Neutrophil (primary cell): ENCODE measurements around the gene GNAS-AS1.

Experiments
- H3K27ac ChIP-seq: fragments of 200-600 bp; sonication (generic); 2 replicates; pipeline ENCODE4 v1.5.1; 2016; ENCODE audit warnings: mild to moderate bottlenecking, moderate library complexity
- H3K27me3 ChIP-seq: fragments of 200-600 bp; sonication (generic); 2 replicates; pipeline ENCODE4 v1.6.0; 2016; ENCODE audit warnings: mild to moderate bottlenecking
- H3K36me3 ChIP-seq: fragments of 200-600 bp; sonication (generic); 2 replicates; pipeline ENCODE4 v1.5.1; 2017
- H3K4me1 ChIP-seq, 2 experiments: fragments of 200-600 bp in 1 of 2; sonication (generic) in 1 of 2; 1 replicate in 1 of 2; 2 replicates in 1 of 2; pipeline versions ENCODE4 v1.5.1 to v1.6.1; 2013 to 2016; ENCODE audit warnings: low read depth in 1 of 2, low read length in 1 of 2, mild to moderate bottlenecking in 1 of 2, moderate library complexity in 1 of 2; ENCODE audit not compliant: control insufficient read depth in 1 of 2, insufficient read depth in 1 of 2
- H3K4me3 ChIP-seq, 2 experiments: fragments of 200-600 bp in 1 of 2; sonication (generic) in 1 of 2; 1 replicate in 1 of 2; 2 replicates in 1 of 2; pipeline ENCODE4 v1.5.1; 2013 to 2016; ENCODE audit warnings: low read depth in 1 of 2, low read length in 1 of 2, mild to moderate bottlenecking in 1 of 2, moderate library complexity in 1 of 2
- H3K9me3 ChIP-seq: fragments of 200-600 bp; sonication (generic); 2 replicates; pipeline ENCODE4 v1.5.1; 2016
- TF ChIP-seq, protein P1 (sequence below): fragments of 200-600 bp; sonication (generic); IDR thresholded peaks from 2 replicates; pipeline ENCODE4 v1.5.1; 2016; ENCODE audit warnings: antibody characterized with exemption

The GNAS-AS1 gene

DNA sequence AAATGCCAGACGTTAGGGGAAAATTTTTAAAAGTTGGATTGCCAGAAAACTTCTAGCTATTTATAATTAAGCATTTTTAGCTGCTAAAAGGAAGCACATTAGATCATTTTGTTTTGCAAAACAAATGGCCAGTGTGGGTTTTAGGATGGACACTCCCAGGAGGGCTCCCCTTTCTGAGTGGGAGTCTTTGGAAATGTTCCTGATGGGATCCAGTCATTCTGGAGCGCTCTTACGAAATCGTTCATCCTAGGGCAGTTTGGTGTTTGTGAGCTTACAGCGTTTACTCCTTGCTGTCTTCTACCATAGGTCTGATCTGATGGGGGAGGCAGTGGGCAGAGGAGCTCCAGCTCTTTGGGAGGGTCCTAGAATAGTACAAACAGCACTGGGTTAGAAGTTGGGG, 16.5 kb upstream of the GNAS-AS1 start:
- Histone ChIP-seq H3K27ac (no peak overlapping the region), H3K9me3 (no peaks in the 10 kb centered on the region), H3K4me3 (no peak overlapping the region), H3K27me3 (peaks cover 68% of the 10 kb centered on the region), H3K36me3 (no peaks in the 10 kb centered on the region), H3K4me1 (no peaks in the 10 kb centered on the region)
- TF ChIP-seq, protein P1, sequence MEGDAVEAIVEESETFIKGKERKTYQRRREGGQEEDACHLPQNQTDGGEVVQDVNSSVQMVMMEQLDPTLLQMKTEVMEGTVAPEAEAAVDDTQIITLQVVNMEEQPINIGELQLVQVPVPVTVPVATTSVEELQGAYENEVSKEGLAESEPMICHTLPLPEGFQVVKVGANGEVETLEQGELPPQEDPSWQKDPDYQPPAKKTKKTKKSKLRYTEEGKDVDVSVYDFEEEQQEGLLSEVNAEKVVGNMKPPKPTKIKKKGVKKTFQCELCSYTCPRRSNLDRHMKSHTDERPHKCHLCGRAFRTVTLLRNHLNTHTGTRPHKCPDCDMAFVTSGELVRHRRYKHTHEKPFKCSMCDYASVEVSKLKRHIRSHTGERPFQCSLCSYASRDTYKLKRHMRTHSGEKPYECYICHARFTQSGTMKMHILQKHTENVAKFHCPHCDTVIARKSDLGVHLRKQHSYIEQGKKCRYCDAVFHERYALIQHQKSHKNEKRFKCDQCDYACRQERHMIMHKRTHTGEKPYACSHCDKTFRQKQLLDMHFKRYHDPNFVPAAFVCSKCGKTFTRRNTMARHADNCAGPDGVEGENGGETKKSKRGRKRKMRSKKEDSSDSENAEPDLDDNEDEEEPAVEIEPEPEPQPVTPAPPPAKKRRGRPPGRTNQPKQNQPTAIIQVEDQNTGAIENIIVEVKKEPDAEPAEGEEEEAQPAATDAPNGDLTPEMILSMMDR = no peak

DNA sequence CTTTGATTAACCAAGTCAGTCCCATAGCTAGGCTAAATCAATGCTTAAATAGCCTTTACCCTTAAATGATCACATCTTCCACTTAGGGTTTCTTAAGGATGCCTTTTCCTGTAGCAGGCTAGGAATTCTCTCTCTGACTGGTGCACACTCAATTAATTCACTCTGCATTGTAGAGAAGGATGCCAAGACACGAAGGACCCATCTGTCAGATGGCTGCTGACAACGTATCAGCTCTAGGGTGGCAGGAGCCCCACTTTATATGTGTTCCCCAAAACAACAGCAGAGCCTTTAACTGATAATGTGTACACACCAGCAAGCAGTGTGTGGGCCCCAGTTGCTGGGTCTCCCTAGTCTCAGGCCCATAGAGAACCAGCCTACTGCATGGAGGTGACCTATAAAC, 15.1 kb upstream of the GNAS-AS1 start:
- H3K4me3 ChIP-seq = no peak overlapping the region
- H3K9me3 ChIP-seq = no peaks in the 10 kb centered on the region
- no peak overlapping the region for H3K27ac ChIP-seq
- H3K4me1 ChIP-seq = no peaks in the 10 kb centered on the region
- no peaks in the 10 kb centered on the region for H3K36me3 ChIP-seq
- TF ChIP-seq, protein P1 = no peak
- H3K27me3 ChIP-seq = peaks cover 78% of the 10 kb centered on the region

DNA sequence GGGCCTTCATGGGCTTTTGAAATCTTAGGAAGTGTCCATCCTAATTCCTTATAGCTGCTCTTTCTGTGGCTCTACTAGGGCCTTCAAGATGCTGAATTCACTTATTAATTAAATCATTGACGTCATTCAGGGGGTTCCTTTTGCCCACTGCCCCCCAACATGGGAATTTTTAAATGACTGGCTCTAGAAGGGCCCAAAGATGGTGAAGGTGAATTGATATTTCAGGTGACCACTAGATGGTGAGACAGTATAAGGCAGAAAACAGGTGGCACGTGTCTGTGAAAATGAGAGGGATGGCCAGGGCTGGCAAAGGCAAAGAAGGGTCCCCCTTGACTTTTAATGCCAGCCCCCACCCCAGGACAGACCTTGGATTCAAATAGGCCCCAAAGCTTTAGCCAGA, 13.6 kb upstream of the GNAS-AS1 start:
- Histone ChIP-seq H3K36me3 (no peaks in the 10 kb centered on the region), H3K4me1 (no peaks in the 10 kb centered on the region), H3K27ac (no peak overlapping the region), H3K4me3 (no peak overlapping the region), H3K27me3 (peaks cover 88% of the 10 kb centered on the region), H3K9me3 (no peaks in the 10 kb centered on the region)
- TF ChIP-seq, protein P1 = no peak

DNA sequence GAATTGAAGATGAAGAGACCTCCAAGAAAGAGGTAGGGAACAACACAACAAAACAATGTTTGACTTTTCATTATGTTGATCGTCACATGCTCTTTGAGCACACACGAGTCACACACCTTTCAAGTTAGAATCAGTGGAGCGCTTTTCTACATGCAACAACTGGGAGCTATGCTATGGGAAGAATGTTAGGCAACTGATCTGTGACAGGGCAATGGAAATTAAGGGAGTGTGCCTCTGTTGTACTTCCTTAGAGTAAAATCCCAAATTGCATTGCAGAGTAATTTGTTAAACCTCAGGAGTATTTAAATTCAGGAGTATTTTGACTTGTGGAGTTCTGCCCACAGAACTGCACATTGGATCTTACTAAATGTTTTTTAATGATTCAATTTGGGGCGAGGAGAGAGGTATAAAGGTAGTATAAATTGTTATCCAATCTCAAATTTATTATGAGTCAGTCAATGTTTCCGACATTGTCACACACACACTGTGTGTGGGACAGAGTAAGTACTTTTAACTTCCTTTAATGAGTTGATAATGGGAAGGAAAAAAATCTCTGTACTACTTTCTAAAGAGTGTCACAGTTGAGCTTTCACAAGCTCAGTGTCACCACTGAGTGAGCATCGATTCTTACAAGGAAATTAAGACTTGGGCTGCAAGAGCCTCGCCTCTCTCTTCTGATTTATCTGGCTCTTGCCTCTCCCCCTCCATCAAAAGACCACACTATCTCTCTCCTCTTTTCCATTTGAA, 12.5 kb upstream of the GNAS-AS1 start:
- no peaks in the 10 kb centered on the region for H3K36me3 ChIP-seq
- H3K27ac ChIP-seq = no peak overlapping the region
- H3K4me3 ChIP-seq = no peak overlapping the region
- H3K9me3 ChIP-seq = no peaks in the 10 kb centered on the region
- TF ChIP-seq, protein P1 = no peak
- H3K27me3 ChIP-seq = peaks cover 88% of the 10 kb centered on the region
- no peaks in the 10 kb centered on the region for H3K4me1 ChIP-seq

DNA sequence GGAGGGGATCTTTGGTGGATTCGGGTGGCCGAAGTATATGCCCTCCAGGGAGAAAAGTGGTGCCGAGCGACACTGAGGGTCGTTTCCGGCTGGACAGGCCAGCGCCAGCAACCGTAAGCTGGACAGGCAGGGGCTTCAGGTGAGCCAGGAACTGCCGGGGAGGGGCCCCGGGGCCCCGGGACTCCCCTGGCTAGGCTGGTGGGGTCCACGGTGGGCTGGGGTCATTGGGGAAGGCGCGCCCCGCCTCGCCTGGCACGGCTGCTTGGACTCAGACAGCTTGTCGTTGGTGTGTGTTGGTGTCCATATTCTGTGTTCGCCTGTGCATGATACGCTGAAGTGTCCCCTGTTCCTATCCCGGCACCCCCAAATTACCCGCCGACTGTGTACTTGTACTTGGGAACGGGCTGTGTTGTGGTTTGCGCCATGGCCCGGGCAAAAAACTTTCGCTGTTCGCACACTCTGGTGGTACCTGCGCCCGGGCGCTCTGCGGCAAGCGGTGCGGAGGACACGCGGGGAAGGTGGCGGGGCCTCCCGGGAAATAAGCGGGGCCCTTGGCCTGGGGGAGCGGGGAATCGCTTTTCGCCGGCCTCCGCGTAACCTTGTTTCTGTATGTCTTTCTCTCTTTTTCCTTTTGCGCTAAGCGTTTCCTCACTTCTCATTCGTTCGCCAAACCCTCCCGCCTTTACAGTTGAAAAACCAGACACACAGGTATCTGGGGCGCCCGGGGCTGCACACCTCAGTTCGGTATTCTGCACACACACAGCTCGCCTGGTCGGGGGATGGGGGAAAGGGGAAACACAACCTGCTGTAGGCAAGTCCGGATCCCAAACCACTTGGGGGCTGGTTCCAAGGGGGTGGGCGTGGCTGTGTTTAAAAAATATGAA, 5.0 kb upstream of the GNAS-AS1 start:
- peaks cover 100% of the 10 kb centered on the region for H3K27me3 ChIP-seq

More for the DNA sequence above, 5.0 kb upstream of the GNAS-AS1 start:
- Histone ChIP-seq H3K4me1 (no peaks in the 10 kb centered on the region), H3K9me3 (no peaks in the 10 kb centered on the region), H3K4me3 (no peak overlapping the region), H3K36me3 (no peaks in the 10 kb centered on the region), H3K27ac (no peak overlapping the region)
- TF ChIP-seq, protein P1 = no peak
